A549 (cell line): ENCODE data around the gene PCK1.

Experiments used
- HDAC2 ChIP-seq: fragments of 200-600 bp; sonication (generic); IDR thresholded peaks from 2 replicates; pipeline ENCODE4 v1.6.1; 2016
- MYC ChIP-seq: IDR thresholded peaks from 2 replicates; pipeline ENCODE4 v1.6.1; 2012; ENCODE audit warnings: mild to moderate bottlenecking, inconsistent platforms, low read length, improper control_type of control experiment, borderline replicate concordance
- POLR2A ChIP-seq: IDR thresholded peaks from 2 replicates; pipeline ENCODE4 v1.6.1; 2012; ENCODE audit warnings: mild to moderate bottlenecking, low read length
- RAD21 ChIP-seq, 2 experiments: fragments of >200 bp in 1 of 2; sonication (Bioruptor Twin) in 1 of 2; formaldehyde crosslinking in 1 of 2; IDR thresholded peaks in 1 of 2; conservative IDR thresholded peaks in 1 of 2; 2 replicates in 1 of 2; 3 replicates in 1 of 2; pipeline ENCODE4 v1.6.1; 2012 to 2018; ENCODE audit warnings: inconsistent platforms in 1 of 2
- SREBF2 ChIP-seq: fragments of 450-650 bp; IDR thresholded peaks from 2 replicates; pipeline ENCODE4 v1.6.1; 2014; ENCODE audit warnings: mild to moderate bottlenecking, moderate library complexity
- ZFP36 ChIP-seq: fragments of 450-650 bp; IDR thresholded peaks from 2 replicates; pipeline ENCODE4 v1.6.1; 2014; ENCODE audit warnings: borderline replicate concordance; ENCODE audit not compliant: partially characterized antibody
- TF ChIP-seq, protein P1 (sequence below): IDR thresholded peaks from 2 replicates; pipeline ENCODE4 v1.6.1; 2012
- TF ChIP-seq, protein P2 (sequence below): fragments of >200 bp; sonication (Bioruptor Twin); formaldehyde crosslinking; IDR thresholded peaks from 3 replicates; pipeline ENCODE4 v1.5.1; 2016
- TF ChIP-seq, protein P3 (sequence below): fragments of 150-350 bp; IDR thresholded peaks from 2 replicates; pipeline ENCODE4 v1.6.1; 2014; ENCODE audit warnings: low read depth, mild to moderate bottlenecking, low read length
- TF ChIP-seq, protein P4 (sequence below): fragments of 200-600 bp; sonication (generic); IDR thresholded peaks from 2 replicates; pipeline ENCODE4 v1.6.1; 2016; ENCODE audit warnings: antibody characterized with exemption, mild to moderate bottlenecking, moderate library complexity
- TF ChIP-seq, protein P5 (sequence below): fragments of 450-650 bp; IDR thresholded peaks from 2 replicates; pipeline ENCODE4 v1.6.1; 2014; ENCODE audit warnings: antibody characterized with exemption

DNA sequence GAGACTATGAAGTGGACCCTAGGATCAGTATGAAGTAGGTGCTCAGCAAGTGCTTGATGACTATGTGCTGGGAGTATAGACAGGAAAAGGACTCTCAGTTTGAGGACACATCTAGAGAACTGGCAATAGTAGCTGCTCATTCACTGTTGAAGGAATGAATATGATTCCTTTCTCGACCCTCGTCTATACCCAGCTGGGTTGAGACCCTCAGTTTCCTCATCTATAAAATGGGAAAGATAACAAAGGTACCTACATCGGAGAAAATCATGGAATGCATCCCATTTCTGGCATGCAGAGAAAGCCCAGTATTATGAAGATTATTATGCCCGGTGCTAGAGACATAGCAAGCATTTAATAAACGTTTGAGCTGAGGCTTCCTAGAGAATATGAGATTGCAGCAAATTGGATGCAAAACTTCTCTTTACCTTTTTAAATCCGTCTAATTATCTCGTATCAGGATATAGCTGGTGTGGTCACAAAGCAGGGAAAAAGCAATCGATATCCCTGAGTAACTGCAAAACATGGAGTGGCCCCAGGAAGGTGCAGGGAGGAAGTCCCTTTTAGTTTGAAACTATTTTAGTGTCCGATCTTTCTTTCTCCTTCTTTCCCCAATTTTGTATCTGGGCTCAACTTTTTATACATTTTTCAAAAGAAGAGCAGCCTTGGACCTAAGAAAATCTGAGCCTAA, 2.8 kb upstream of the PCK1 start:
- TF ChIP-seq RAD21 (conservative IDR thresholded peaks at IDR 0.05 in 1 of 2, IDR thresholded peaks at IDR 0.05 in 1 of 2): no peak
- TF ChIP-seq, protein P1, sequence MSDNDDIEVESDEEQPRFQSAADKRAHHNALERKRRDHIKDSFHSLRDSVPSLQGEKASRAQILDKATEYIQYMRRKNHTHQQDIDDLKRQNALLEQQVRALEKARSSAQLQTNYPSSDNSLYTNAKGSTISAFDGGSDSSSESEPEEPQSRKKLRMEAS: no peak
- TF ChIP-seq, protein P2, sequence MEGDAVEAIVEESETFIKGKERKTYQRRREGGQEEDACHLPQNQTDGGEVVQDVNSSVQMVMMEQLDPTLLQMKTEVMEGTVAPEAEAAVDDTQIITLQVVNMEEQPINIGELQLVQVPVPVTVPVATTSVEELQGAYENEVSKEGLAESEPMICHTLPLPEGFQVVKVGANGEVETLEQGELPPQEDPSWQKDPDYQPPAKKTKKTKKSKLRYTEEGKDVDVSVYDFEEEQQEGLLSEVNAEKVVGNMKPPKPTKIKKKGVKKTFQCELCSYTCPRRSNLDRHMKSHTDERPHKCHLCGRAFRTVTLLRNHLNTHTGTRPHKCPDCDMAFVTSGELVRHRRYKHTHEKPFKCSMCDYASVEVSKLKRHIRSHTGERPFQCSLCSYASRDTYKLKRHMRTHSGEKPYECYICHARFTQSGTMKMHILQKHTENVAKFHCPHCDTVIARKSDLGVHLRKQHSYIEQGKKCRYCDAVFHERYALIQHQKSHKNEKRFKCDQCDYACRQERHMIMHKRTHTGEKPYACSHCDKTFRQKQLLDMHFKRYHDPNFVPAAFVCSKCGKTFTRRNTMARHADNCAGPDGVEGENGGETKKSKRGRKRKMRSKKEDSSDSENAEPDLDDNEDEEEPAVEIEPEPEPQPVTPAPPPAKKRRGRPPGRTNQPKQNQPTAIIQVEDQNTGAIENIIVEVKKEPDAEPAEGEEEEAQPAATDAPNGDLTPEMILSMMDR: no peak
- TF ChIP-seq ZFP36: no peak
- TF ChIP-seq, protein P3, sequence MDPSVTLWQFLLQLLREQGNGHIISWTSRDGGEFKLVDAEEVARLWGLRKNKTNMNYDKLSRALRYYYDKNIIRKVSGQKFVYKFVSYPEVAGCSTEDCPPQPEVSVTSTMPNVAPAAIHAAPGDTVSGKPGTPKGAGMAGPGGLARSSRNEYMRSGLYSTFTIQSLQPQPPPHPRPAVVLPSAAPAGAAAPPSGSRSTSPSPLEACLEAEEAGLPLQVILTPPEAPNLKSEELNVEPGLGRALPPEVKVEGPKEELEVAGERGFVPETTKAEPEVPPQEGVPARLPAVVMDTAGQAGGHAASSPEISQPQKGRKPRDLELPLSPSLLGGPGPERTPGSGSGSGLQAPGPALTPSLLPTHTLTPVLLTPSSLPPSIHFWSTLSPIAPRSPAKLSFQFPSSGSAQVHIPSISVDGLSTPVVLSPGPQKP: no peak
- no peak for TF ChIP-seq HDAC2
- no peak for TF ChIP-seq POLR2A
- TF ChIP-seq SREBF2: no peak
- TF ChIP-seq MYC: no peak
- TF ChIP-seq, protein P4, sequence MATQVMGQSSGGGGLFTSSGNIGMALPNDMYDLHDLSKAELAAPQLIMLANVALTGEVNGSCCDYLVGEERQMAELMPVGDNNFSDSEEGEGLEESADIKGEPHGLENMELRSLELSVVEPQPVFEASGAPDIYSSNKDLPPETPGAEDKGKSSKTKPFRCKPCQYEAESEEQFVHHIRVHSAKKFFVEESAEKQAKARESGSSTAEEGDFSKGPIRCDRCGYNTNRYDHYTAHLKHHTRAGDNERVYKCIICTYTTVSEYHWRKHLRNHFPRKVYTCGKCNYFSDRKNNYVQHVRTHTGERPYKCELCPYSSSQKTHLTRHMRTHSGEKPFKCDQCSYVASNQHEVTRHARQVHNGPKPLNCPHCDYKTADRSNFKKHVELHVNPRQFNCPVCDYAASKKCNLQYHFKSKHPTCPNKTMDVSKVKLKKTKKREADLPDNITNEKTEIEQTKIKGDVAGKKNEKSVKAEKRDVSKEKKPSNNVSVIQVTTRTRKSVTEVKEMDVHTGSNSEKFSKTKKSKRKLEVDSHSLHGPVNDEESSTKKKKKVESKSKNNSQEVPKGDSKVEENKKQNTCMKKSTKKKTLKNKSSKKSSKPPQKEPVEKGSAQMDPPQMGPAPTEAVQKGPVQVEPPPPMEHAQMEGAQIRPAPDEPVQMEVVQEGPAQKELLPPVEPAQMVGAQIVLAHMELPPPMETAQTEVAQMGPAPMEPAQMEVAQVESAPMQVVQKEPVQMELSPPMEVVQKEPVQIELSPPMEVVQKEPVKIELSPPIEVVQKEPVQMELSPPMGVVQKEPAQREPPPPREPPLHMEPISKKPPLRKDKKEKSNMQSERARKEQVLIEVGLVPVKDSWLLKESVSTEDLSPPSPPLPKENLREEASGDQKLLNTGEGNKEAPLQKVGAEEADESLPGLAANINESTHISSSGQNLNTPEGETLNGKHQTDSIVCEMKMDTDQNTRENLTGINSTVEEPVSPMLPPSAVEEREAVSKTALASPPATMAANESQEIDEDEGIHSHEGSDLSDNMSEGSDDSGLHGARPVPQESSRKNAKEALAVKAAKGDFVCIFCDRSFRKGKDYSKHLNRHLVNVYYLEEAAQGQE: no peak
- TF ChIP-seq, protein P5, sequence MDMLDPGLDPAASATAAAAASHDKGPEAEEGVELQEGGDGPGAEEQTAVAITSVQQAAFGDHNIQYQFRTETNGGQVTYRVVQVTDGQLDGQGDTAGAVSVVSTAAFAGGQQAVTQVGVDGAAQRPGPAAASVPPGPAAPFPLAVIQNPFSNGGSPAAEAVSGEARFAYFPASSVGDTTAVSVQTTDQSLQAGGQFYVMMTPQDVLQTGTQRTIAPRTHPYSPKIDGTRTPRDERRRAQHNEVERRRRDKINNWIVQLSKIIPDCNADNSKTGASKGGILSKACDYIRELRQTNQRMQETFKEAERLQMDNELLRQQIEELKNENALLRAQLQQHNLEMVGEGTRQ: no peak
